DND-41 (cell line): ENCODE measurements around the gene ADD1.

Experiments
- CTCF ChIP-seq: IDR thresholded peaks from 2 replicates; pipeline ENCODE4 v1.5.1; 2012; ENCODE audit warnings: borderline replicate concordance, low read length, moderate library complexity, mild to moderate bottlenecking; ENCODE audit not compliant: poor library complexity, severe bottlenecking; ENCODE audit errors: extremely low read depth
- EZH2 ChIP-seq: IDR thresholded peaks from 3 replicates; pipeline ENCODE4 v1.6.1; 2012; ENCODE audit warnings: borderline replicate concordance, low read depth, mild to moderate bottlenecking, moderate library complexity, low read length, inconsistent platforms; ENCODE audit not compliant: severe bottlenecking

- TF ChIP-seq CTCF = no peak
- TF ChIP-seq EZH2 = no peak
These were observed 29.9 kb upstream of the ADD1 start for GRCh38 chr4:2813446-2814405.
